ENCODE results near the gene RCHY1.
"Not testable (repeated sequence)": the region's sequence is repeated elsewhere in the genome, so short reads cannot be mapped to it uniquely, and the experiment has no call there.

Gene RCHY1

DNA sequence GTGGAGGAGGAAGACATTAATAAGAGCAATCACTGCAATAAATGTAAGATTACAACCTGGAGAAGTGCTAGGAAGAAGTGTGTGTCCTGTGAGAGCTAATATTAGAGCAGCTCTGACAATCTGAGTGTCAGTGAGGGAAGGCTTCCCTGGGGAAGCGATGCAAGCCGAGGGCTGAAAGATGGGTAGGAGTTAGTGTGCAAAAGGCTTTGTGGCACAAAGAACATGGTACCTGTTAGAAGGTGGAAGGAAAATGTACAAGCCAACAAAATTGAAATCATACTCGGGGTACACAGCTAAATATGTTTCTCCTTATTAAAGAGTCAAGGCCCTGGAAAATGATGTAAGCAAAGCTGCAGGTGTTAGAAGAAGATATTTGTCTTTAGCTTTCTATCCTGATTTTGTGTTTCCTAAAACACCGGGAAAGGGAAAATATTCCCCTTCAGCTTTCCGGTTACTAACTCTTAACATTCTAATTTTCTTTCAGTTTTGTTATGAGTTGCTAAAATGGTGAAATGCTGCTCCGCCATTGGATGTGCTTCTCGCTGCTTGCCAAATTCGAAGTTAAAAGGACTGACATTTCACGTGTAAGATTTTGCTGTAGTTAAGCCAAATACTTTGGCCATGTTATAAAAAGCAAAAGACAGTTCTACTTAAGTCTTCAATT, 878 bp upstream of the RCHY1 start:
- no peak for DNase-seq

DNA sequence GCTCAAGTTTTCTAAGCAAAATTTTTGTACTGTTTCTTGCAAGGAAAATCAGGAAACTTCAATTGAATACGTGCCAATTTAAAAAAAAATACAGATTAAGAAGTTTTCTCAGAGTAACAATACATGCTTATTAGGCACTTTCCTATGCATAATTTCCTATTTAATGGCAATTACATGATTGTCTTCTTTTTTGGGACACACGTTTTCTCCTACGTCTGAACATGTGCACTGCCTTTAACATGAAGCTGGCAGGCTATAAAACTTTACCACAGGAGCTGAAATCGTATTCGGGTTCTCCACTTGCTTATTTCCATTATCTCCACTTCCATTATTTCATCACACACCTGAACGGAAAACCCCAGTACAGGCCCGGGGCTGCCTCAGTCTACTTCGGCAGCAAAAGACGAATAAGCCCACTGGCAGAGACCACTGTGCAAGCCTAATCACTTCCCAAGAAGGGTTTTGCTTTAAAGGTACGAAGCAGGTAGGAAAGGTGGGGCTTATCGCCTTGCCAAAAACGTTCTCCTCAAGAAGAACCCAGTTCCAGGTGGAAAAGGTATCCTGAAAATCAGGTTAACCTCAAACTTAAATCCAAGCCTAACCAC, 575 bp downstream of the RCHY1 start:
- no peak for DNase-seq

DNA sequence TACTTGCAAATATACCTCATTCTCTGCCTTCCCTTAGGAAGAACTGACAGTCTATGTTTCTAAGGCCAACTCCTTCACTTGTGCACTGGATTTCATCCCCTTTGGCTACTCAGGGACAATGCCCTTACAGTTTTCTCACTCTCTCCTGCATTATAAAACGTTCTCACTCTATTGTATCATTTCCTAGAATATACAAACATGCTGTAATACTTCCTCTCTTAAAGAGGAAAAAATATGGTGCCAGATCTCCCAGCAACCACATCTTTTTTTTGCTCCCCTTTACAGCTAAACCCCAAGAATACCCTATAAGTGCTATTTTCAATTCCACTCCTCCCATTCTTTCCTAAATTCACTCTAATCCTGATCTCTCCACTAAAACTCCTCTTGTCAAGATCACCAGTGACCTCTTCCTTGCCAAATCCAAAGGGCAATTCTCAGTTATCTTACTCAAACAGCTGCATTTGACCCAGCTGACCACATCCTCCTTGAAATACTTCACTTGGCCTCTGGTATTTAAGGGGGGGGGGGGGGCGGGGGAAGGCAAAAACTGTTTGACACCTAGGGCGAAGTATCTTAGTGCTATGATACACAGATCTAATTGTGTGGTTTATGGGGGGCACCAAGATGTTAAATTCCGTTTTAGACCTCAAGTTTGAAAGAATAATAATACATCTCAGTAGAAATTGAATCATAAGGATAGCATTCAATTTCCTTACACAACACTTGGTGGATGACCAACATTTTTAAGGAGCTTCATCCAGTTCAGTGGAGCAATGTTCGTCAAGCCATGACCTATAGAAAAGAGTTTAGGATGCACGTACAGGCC, 1.6 kb downstream of the RCHY1 start:
- no peak for DNase-seq

DNA sequence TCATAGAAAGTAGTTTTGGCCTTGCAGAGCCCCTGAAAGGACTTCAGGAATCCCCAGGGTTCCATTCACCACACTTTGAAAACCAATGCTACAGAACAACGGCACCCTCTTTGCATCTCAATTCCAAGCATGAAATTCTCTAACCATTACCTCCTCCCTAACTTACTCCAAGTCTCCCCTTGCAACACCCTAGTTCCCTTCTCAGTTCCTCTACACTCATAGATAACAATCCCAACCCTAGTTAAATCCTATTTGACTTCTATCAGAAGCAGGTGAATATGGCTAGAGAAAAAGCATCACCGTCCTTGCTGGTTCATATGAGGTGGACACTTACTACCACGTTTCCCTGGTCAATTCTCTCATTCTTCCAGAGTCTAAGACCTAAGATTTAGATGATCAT, 2.4 kb downstream of the RCHY1 start:
- no peak for DNase-seq

DNA sequence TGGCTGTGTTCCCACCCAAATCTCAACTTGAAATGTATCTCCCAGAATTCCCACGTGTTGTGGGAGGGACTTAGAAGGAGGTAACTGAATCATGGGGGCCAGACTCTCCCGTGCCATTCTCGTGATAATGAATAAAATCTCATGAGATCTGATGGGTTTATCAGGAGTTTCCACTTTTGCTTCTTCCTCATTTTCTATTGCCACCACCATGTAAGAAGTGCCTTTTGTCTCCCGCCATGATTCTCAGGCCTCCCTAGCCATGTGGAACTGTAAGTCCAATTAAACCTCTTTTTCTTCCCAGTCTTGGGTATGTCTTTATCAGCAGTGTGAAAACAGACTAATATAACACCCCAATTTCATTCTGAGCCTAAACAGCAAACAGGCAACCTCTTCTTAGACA, 4.6 kb downstream of the RCHY1 start:
- DNase-seq, result not testable (repeated sequence)

DNA sequence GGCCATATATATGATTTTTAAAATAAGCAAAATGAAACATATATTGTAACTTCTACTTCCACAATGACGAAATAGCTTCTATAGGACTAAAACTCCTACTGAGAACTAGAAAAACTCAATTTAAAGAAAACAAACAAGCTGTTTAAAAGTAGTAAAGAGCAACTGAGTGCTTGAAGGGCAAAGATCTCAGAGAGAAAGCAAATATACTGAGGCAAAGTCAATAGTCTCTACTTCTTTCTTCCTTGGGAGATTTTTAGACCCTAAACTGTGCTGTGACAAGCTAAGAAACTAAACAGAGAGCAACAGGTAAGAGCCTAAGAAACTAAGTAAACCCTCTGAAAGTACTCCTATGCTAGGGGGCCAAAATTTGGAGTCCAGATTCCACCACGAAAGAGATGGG, 8.6 kb downstream of the RCHY1 start:
- DNase-seq, result no peak

DNA sequence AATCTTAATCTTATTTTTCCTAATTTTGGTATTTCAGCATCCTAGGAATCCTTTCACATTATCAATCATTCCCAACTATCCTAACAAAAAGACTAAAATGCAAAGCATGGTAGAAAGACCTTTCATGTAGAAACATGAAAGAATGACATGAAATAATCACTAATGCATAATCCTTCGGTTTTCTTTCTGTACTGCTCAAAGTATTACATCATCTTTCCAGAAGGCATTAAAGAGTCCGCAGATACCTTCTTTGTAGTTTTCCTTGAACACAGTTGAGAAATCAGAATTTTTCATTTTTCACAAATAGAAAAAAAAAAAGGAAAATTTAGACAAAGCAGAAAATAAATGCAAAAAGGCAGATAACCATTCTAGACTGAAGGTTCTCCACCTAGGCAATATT, 11.5 kb downstream of the RCHY1 start:
- DNase-seq, result no peak

DNA sequence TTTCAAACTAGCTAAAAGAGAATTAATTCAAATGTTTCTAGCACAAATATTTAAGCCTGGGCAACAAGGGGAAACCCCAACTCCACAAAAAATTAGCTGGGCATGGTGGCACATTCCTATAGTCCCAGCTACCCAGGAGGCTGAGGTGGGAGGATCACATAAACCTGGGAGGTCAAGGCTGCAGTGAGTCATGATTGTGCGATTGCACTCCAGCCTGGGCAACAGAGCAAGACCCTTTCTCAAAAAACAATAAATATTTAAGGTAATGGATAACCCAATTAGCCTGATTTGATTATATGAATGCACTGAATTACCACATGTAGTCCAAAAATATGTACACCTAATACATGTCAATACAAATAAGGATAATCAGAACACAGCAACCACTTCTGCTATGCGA, 14.3 kb downstream of the RCHY1 start:
- no peak for DNase-seq

DNA sequence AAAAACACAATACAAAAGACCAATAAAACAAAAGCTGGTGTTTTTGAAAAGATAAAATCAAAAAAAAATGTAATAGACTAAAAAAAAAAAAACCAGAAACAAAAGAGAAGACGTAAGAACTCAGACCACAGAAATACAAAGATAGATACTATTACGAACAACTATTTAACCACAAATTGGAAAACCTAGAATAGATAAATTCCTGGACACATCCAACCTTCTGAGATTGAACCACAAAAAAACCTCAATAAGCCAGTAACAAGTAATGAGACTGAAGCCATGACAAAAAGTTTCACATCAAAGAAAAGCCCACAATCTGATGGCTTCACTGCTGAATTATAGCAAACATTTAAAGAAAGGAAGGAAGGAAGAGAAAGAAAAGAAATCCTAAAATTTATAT, 16.2 kb downstream of the RCHY1 start:
- DNase-seq, result no peak

DNA sequence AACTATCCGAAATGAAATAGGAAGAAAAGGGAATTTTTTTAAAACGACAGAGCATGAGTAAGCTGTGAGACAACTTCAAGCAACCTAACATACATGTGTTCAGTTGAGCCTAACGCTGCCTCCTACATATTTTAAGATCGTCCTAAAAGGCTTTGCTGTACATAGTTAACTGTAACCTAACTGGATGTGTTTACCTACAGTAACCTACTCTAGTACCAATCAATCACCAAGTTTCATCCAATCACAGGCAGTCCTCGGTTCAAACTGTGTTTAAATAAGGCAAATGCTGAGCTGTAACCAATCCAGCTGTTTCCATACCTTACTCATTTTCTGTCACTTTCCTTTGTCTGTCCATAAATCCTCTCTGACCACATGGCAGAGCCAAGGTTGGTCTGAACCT, 17.1 kb downstream of the RCHY1 start:
- no peak for DNase-seq

DNA sequence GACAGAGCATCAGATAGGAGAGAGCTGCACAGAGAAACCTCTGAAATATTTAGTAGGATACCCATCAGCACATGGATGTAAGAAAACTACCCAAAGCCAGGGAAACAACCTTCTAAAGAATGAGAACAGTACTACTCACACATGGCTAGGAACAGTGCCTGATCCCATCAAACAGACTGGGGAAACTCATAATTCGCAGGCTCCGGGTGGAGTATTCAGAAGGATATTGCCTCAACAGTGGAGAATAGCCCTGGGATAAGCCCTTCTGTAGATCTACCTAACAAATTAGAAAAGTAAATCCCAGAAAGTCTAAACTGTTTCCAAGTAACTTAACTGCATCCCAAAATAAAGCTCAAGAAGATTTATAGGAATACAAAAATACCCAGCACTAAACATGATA, 17.8 kb downstream of the RCHY1 start:
- no peak for DNase-seq

DNA sequence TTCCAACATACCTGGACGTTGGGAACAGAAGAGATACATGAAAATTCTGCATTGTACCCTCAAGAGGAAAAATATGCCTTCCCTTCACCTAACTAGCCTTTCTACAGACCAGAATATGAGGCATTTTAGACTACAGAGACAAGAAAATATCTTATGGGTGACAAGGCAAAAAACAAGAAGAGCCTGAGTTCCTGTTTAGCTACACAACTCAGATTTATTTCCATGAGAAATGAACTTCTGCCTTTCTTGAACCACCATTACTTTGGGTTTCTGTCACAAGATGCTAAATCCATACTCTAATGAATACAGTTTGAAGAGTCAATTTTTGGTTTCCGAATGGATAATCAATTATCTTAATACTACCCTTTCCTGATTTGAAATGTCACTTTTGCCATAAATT, 18.7 kb downstream of the RCHY1 start:
- DNase-seq, result no peak

DNA sequence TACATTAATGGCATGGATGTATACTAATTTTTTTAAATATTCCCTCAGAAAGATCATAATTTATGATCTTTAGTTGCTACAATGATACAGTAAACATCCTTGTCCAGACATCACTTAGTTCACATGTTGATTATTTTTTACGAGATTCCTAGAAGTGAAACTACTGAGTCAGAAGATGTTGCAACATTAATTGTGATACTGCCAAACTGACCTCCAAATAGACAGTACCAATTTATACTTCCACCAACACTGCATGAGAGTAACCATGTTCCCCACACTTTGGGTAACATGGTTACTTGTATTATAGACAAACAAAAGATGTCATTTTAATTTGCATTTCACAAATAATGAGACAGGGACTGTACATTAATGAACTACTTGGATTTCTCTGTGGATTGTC, 19.6 kb downstream of the RCHY1 start:
- DNase-seq, result no peak

DNA sequence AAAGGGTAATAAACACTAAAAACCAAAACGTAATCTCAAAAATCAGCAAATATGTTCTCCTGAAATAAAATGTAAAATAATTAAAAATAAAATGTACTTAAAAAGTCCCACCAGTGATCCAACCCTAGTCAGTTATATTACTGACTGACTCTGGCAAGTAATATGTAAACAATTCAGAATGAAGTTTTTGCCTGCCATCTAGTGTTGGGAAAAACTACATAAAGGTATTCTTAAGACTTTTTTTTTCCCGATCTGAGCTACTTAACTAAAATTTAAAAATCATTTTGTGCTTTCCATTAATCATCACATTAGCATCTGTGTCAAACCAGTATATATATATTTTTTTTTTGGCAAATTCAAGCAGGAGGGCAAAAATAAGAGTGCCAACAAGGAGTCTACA, 24.0 kb downstream of the RCHY1 start:
- no peak for DNase-seq

DNA sequence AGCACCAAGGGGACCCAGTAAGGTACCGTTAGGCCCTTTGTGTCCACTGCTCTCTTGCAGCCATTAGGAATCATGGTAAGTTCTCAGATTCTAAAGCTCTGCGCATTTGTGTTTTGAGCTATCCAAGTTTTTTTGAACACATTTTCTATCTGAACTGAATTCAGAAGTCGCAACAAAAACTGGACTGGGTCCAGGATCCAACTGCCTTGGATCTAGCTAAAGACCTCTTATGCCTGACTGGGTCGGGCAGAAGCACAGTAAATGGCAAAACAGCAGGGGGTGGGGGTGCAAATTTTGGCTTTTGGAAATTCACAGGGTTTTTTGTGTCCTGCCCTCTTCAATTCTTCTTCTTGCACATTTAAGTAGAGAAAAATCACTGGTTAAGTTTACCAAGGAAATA, 30.0 kb downstream of the RCHY1 start:
- DNase-seq, result no peak

DNA sequence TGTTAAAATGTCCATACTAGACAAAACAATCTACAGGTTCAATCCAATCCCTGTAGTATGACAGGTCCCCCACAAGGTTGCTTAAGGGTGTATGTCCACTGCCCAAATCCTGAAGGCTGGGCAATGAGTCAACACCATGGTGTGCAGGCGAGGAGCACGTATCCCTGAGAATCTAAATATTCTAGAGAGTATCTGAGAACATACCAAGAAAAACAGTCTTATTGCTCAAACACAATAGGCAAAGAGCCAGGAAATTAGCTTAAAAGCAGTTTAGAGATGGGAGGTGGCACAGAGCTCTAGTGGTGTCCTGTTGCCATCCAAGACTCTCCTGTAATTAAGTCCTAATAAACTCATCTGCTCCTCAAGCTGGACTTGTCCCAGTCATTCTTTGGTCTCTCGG, 37.0 kb downstream of the RCHY1 start:
- no peak for DNase-seq

DNA sequence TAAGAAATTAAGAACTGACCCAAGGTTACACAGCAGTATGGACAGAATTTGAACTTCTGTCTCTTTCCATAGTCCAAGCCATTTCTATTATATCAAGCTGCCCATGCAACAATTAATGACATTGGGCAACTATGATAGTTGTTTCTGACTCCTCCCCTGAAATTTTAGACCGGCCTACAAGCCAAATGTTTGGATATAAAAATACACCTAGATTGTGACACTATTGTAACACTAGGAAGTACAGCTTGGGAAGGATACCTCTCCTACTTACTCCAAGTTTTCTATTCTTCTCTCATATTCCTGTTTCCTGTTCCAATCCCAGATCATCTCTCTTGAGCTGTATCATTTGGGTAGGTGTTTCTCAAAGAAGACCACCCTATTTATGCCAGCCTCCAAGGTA, 43.5 kb downstream of the RCHY1 start:
- no peak for DNase-seq

DNA sequence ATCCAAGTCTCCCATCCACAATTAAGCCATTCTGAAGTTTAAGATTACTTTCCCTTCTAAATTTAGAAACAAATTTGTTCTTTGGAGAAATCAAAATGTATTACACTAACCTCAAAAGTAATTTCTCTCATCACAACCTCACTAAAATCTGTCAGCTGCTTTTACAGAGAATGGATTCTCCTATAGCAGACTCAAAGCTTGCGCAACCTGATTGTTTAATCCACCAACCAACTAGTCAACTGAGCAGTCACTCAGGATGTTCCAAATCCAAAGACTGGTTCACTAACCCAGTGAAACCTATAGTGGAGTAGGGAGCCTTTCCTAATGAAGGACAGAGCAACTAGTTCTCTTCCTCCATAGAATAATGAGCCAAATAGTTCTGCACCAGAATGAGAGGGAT, 44.3 kb downstream of the RCHY1 start:
- DNase-seq, result no peak

DNA sequence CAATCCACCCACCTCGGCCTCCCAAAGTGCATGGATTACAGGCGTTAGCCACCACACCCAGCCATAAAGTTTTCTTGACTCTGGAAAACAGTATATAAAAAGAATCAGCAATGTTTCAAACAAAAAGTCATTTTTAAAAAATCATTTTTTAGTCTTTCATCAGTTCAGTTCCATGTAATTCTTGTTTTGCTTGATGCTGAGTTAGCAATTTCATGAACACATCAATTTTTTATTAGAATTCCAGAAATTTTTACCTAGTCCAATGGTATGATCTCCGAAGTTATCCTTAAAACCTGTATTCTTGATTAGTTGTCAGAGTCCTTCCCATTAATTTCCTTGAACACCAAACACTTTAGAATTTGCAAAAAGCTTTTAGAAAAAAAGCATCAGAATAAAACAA, 56.8 kb downstream of the RCHY1 start:
- no peak for DNase-seq

DNA sequence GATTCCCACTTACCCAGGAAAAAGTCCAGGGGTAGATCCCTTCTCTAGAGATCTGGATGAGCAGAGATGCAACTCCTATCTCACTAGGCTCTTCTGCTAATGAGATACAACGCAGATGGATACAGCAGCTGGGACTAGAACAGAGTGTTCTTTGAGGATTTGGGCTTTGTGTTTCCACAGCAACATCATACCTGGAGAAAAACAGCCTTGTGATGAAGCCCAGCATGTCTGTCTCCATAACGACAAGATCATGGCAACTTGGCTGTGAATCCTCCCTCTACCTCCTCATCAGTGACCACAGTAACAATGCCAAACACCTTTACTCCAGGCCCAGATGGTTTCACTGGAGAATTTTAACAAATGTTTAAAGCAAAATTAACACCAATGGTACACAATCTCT, 80.1 kb downstream of the RCHY1 start:
- DNase-seq, result no peak

DNA sequence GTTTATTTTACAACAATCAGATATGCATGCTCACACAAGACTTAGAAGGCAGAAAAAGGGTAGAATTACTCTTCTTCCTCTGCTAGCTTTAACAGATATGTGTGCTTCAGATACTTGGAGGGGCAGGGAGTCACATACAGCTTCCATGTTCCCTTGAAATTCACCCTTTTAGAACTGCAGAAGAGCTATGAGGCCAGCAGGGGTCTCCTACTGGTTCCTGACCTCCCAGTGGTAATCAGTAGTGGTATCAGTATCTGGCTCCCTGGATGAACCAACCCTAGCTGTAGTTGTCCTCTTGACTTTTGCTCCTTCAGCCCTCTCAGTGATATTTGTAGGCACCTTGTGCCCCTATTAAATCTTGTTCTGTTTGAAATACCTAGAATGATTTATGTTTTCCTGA, 81.5 kb downstream of the RCHY1 start:
- DNase-seq, result no peak

DNA sequence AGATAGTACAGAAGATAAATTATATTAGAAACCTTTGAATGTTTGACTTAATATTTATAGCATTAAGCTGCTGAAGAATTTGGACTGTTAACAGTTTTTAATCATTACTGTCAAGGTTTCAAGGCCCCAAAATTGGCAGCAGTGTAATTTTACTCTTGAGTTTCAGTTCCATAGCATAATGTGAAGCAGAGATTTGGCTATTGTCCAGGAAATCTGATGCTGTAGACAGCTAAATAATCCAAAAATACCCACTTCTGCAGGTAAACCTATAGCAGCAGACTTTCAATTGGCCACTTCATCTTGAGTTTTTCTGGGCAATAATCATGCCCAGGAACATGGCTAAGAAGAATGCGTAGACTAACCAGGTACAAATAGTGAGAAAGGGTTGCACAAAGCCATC, 85.0 kb downstream of the RCHY1 start:
- DNase-seq, result no peak

Data from NCI-H1048 (cell line).